GM21515 (cell line): ENCODE results near the gene ZBTB47.

ENCODE experiments used
- ATAC-seq: cut with Tn5 transposase; IDR thresholded peaks from one replicate; pipeline ENCODE4 v1.9.1; 2021; ENCODE audit not compliant: unreplicated experiment

Gene ZBTB47

GRCh38 chr3:42711491-42712343 lies 58.2 kb downstream of the ZBTB47 start:
- ATAC-seq, result no peak

GRCh38 chr3:42712344-42712648 lies 58.8 kb downstream of the ZBTB47 start:
- ATAC-seq, result no peak

- ATAC-seq, result no peak
These were observed 59.3 kb downstream of the ZBTB47 start for GRCh38 chr3:42712688-42713372.

- no peak for ATAC-seq
These were observed 60.2 kb downstream of the ZBTB47 start for GRCh38 chr3:42713747-42714146.

- no peak for ATAC-seq
These were observed 60.8 kb downstream of the ZBTB47 start for GRCh38 chr3:42714171-42714852.
